Transverse colon (tissue), 3 donors: Measurements from ENCODE around the gene RTP2.

Experiments used
- POLR2A ChIP-seq: fragments of 450-650 bp; IDR thresholded peaks from one replicate; pipeline ENCODE4 v1.6.1; 2016; ENCODE audit warnings: antibody characterized with exemption, mild to moderate bottlenecking, moderate library complexity
- POLR2AphosphoS5 ChIP-seq, 3 donors: sonication (generic); formaldehyde crosslinking; IDR thresholded peaks; one replicate each; pipeline ENCODE4 v1.6.1; 2016; ENCODE audit warnings: antibody characterized with exemption in 3 of 3

DNA sequence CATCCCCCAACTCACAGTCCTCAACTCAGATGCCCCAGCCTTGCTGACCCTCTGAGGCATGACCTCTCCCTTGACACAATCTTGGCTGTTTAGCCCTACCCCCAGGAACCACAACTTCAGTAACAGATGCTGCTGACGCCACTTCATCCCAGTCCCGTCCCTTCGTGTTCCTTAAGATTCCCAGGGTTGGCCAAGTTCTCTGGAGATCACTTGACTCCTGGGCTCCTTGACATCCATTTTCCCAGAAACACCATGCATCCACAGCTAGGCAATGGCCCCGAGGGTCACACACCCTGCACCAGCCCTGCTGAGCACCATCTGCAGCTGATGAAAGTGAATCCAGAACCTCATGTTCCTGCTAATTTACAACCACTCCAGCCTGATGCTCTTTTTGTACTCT lies 6.9 kb downstream of the RTP2 start:
- TF ChIP-seq POLR2A (no peak), POLR2AphosphoS5 (IDR thresholded peaks at IDR 0.05) (no peak)
